Spleen (tissue), 7 donors: ENCODE measurements around the gene ABTB2.

ENCODE experiments used
- POLR2A ChIP-seq, 3 donors: fragments of 450-650 bp; IDR thresholded peaks; one replicate each; pipeline ENCODE4 v1.5.1; 2017; ENCODE audit warnings: antibody characterized with exemption in 3 of 3, mild to moderate bottlenecking in 1 of 3
- POLR2AphosphoS5 ChIP-seq, 3 donors: sonication (generic); formaldehyde crosslinking; IDR thresholded peaks; one replicate each; pipeline ENCODE4 v1.5.1; 2017; ENCODE audit warnings: antibody characterized with exemption in 3 of 3
- TF ChIP-seq, protein P1 (sequence below), 11 experiments: fragments of 200-600 bp in 7 of 11; fragments of 450-650 bp in 4 of 11; sonication (generic) in 4 of 11; IDR thresholded peaks in 8 of 11; conservative IDR thresholded peaks in 3 of 11; 1 replicate in 7 of 11; 2 replicates in 4 of 11; pipeline versions ENCODE4 v1.4.0 to v1.8.0; 2016 to 2021; ENCODE audit warnings: antibody characterized with exemption in 11 of 11, inconsistent platforms in 4 of 11, mild to moderate bottlenecking in 1 of 11
- donor health status: DM: no; HTN: no; CAD: no; lungs with moderate emphysema.
- donor health status: DM: no; HTN: no; CAD: no.
- donor health status: DM: no; HTN: no; CAD: no.

DNA sequence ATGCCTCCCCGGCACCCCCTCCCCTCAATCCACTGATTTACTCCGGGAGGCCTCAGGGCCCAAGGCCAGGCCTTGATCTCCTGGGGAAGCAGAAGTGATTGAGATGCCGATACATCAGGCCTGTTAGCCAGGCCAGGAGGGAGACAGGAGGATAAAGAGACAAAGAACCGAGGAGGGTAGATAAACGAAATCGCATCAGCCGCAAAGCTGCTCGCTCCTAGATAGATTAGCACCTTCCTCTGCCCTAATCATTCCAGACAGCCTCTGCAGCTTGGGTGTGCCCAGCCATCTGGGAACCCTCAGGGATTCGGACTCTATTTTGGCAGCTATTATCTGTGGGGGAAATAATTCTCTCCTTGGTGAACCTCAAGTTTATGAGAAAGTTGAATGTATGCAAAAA lies 121.2 kb downstream of the ABTB2 start:
- no peak for TF ChIP-seq POLR2AphosphoS5 (IDR thresholded peaks at IDR 0.05)
- TF ChIP-seq, protein P1, sequence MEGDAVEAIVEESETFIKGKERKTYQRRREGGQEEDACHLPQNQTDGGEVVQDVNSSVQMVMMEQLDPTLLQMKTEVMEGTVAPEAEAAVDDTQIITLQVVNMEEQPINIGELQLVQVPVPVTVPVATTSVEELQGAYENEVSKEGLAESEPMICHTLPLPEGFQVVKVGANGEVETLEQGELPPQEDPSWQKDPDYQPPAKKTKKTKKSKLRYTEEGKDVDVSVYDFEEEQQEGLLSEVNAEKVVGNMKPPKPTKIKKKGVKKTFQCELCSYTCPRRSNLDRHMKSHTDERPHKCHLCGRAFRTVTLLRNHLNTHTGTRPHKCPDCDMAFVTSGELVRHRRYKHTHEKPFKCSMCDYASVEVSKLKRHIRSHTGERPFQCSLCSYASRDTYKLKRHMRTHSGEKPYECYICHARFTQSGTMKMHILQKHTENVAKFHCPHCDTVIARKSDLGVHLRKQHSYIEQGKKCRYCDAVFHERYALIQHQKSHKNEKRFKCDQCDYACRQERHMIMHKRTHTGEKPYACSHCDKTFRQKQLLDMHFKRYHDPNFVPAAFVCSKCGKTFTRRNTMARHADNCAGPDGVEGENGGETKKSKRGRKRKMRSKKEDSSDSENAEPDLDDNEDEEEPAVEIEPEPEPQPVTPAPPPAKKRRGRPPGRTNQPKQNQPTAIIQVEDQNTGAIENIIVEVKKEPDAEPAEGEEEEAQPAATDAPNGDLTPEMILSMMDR (IDR thresholded peaks at IDR 0.05 in 8 of 11, conservative IDR thresholded peaks at IDR 0.05 in 3 of 11), result no peak
- no peak for TF ChIP-seq POLR2A (IDR thresholded peaks at IDR 0.05)
